C4-2B (cell line): ENCODE measurements around the gene CASP10.

Source experiments
- ZFX ChIP-seq: fragments of 450-650 bp; IDR thresholded peaks from 2 replicates; pipeline ENCODE4 v1.6.1; 2017
- TF ChIP-seq, protein P1 (sequence below): fragments of 450-650 bp; conservative IDR thresholded peaks from 2 replicates; pipeline ENCODE4 v1.5.1; 2017; ENCODE audit warnings: mild to moderate bottlenecking

DNA sequence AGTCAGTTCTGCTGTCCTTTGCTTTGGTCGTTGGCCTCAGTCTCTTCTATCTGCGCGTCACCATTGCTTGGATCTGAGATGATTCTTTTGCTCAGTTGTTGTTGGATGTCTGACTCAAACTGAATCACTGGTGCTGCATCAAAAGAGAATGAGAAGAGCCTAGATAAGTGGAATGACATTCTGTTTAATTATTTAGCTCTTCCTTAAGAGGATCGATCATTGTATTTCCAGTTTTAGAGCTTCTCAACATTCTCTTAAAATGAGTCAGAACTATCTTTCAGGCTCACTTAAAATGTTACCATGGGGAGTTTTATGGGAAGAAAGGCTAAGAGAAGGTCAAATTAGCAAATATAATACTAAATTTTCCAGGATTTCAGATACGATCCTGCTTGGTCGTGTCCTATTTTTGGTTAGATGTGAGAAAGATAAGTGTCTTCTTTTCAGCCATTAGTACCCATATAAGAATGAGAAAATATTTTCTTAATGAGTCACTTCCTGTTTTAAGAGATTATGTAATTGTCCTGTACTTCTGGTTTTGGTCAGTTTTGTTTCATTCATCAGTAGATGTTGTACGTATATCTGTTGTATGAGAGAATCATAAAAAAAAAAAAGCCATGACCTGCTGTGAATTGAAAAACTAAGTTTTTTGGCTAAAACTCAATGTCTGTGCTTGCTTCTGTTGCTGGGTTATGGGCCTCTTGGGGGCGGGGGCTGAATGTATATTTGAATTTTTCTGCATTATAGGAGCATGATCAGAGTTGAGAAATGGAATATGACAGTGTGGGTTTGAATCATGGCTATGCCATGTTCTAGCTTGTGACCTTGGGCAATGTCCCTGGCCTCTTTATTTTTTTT, 31.6 kb upstream of the CASP10 start:
- TF ChIP-seq, protein P1, sequence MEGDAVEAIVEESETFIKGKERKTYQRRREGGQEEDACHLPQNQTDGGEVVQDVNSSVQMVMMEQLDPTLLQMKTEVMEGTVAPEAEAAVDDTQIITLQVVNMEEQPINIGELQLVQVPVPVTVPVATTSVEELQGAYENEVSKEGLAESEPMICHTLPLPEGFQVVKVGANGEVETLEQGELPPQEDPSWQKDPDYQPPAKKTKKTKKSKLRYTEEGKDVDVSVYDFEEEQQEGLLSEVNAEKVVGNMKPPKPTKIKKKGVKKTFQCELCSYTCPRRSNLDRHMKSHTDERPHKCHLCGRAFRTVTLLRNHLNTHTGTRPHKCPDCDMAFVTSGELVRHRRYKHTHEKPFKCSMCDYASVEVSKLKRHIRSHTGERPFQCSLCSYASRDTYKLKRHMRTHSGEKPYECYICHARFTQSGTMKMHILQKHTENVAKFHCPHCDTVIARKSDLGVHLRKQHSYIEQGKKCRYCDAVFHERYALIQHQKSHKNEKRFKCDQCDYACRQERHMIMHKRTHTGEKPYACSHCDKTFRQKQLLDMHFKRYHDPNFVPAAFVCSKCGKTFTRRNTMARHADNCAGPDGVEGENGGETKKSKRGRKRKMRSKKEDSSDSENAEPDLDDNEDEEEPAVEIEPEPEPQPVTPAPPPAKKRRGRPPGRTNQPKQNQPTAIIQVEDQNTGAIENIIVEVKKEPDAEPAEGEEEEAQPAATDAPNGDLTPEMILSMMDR: no peak
- no peak for TF ChIP-seq ZFX
